SK-N-SH (cell line): ENCODE results near the gene TWF2. TPM values are rescaled to one million over a fixed set of nuclear protein-coding genes. Genes with fewer than 3 reads are reported as not detected.

Source experiments
- CTCF ChIA-PET: fragments of 300-600, 350-600 bp; formaldehyde crosslinking; extraction: SDS; loops from one replicate; lab custom pipeline; 2021; lab: Yijun Ruan, JAX
- POLR2A ChIA-PET: fragments of 350-600 bp; sonication (Branson Sonifier 250); formaldehyde crosslinking; extraction: SDS; loops from one replicate; lab custom pipeline; 2020; ENCODE audit warnings: antibody characterized with exemption, inconsistent platforms; lab: Yijun Ruan, JAX
- DNase-seq: peaks from one replicate; pipeline ENCODE4 v3.0.0; 2012
- H2AFZ ChIP-seq: fragments of 200-600 bp; sonication (generic); 2 replicates; pipeline ENCODE4 v1.8.1; 2016; ENCODE audit warnings: antibody characterized with exemption, mild to moderate bottlenecking, low read depth
- H3F3A ChIP-seq: fragments of 200-600 bp; sonication (generic); replicated peaks from 2 replicates; pipeline ENCODE3; 2016; ENCODE audit warnings: antibody characterized with exemption, mild to moderate bottlenecking; ENCODE audit not compliant: insufficient read depth
- H3K27ac ChIP-seq, 2 experiments: fragments of 200-500 bp in 1 of 2; fragments of 200-600 bp in 1 of 2; sonication (Bioruptor generic) in 1 of 2; sonication (generic), shearing (Covaris generic) in 1 of 2; 2 replicates each; pipeline versions ENCODE4 v1.5.1 to v1.6.1; 2014 to 2016; ENCODE audit warnings: low read depth in 2 of 2, inconsistent platforms in 1 of 2, low read length in 1 of 2, mild to moderate bottlenecking in 1 of 2, mixed read lengths in 1 of 2
- H3K27me3 ChIP-seq: fragments of 200-600 bp; sonication (generic), shearing (Covaris generic); 2 replicates; pipeline ENCODE4 v1.6.1; 2016; ENCODE audit warnings: mixed run types; ENCODE audit not compliant: insufficient read depth
- H3K36me3 ChIP-seq, 2 experiments: fragments of 200-500 bp in 1 of 2; fragments of 200-600 bp in 1 of 2; sonication (Bioruptor generic) in 1 of 2; sonication (generic) in 1 of 2; replicated peaks in 1 of 2; 2 replicates each; pipeline versions ENCODE3 to v1.5.1; 2014 to 2016; ENCODE audit warnings: low read length in 1 of 2, mild to moderate bottlenecking in 1 of 2; ENCODE audit not compliant: insufficient read depth in 2 of 2, control insufficient read depth in 1 of 2
- H3K4me1 ChIP-seq, 2 experiments: fragments of 200-500 bp in 1 of 2; fragments of 200-600 bp in 1 of 2; sonication (Bioruptor generic) in 1 of 2; sonication (generic), shearing (Covaris generic) in 1 of 2; 2 replicates each; pipeline versions ENCODE4 v1.5.1 to v1.6.1; 2014 to 2016; ENCODE audit warnings: low read depth in 1 of 2, low read length in 1 of 2, mixed run types in 1 of 2; ENCODE audit not compliant: insufficient read depth in 2 of 2, control insufficient read depth in 1 of 2
- H3K4me2 ChIP-seq: fragments of 200-600 bp; sonication (generic), shearing (Covaris generic); 2 replicates; pipeline ENCODE4 v1.6.1; 2017; ENCODE audit warnings: mixed run types
- H3K4me3 ChIP-seq, 2 experiments: fragments of 200-500 bp in 1 of 2; fragments of 200-600 bp in 1 of 2; sonication (Bioruptor generic) in 1 of 2; sonication (generic), shearing (Covaris generic) in 1 of 2; 2 replicates each; pipeline versions ENCODE4 v1.5.1 to v1.8.1; 2014 to 2016; ENCODE audit warnings: low read depth in 2 of 2, inconsistent platforms in 1 of 2, low read length in 1 of 2, mild to moderate bottlenecking in 1 of 2, mixed read lengths in 1 of 2, moderate library complexity in 1 of 2
- H3K79me2 ChIP-seq: fragments of 200-600 bp; sonication (generic); 2 replicates; pipeline ENCODE4 v1.8.1; 2017; ENCODE audit warnings: mild to moderate bottlenecking; ENCODE audit not compliant: insufficient read depth
- H3K9ac ChIP-seq: fragments of 200-600 bp; sonication (generic); 2 replicates; pipeline ENCODE4 v1.6.1; 2017; ENCODE audit warnings: mixed run types
- H3K9me2 ChIP-seq: fragments of 200-600 bp; sonication (generic); 2 replicates; pipeline ENCODE4 v1.6.1; 2017; ENCODE audit warnings: mixed run types
- H3K9me3 ChIP-seq: fragments of 200-600 bp; sonication (generic); 2 replicates; pipeline ENCODE4 v1.6.1; 2017; ENCODE audit warnings: mixed run types, mild to moderate bottlenecking, moderate library complexity
- H4K20me1 ChIP-seq: fragments of 200-600 bp; sonication (generic); 2 replicates; pipeline ENCODE4 v1.6.1; 2017; ENCODE audit warnings: mild to moderate bottlenecking, mixed run types; ENCODE audit not compliant: insufficient read depth
- CHD2 ChIP-seq: fragments of 150-350 bp; IDR thresholded peaks from 2 replicates; pipeline ENCODE4 v1.6.1; 2018; ENCODE audit warnings: low read length; ENCODE audit not compliant: partially characterized antibody
- ELF1 ChIP-seq: IDR thresholded peaks from 2 replicates; pipeline ENCODE4 v1.4.0; 2012
- FOSL2 ChIP-seq: IDR thresholded peaks from 2 replicates; pipeline ENCODE4 v1.4.0; 2012; ENCODE audit warnings: low read depth, mild to moderate bottlenecking, moderate library complexity, borderline replicate concordance
- FOXJ3 ChIP-seq: sonication (generic); formaldehyde crosslinking; IDR thresholded peaks from 2 replicates; pipeline ENCODE4 v1.5.1; 2020; ENCODE audit warnings: mild to moderate bottlenecking, missing genetic modification reagents
- IRF3 ChIP-seq: fragments of 150-350 bp; IDR thresholded peaks from 2 replicates; pipeline ENCODE4 v1.6.1; 2016; ENCODE audit warnings: mild to moderate bottlenecking, low read depth, low read length
- MAX ChIP-seq: IDR thresholded peaks from 2 replicates; pipeline ENCODE4 v1.4.0; 2012; ENCODE audit warnings: low read depth
- MEF2A ChIP-seq: IDR thresholded peaks from 2 replicates; pipeline ENCODE4 v1.4.0; 2012; ENCODE audit warnings: low read depth, borderline replicate concordance
- NFIC ChIP-seq: IDR thresholded peaks from 2 replicates; pipeline ENCODE4 v1.4.0; 2012; ENCODE audit warnings: borderline replicate concordance
- PBX3 ChIP-seq: IDR thresholded peaks from 2 replicates; pipeline ENCODE4; 2012
- POLR2AphosphoS5 ChIP-seq: IDR thresholded peaks from 2 replicates; pipeline ENCODE4 v1.6.1; 2012; ENCODE audit warnings: low read depth, low read length
- REST ChIP-seq: IDR thresholded peaks from 2 replicates; pipeline ENCODE4 v1.6.1; 2012; ENCODE audit warnings: mild to moderate bottlenecking, low read depth, low read length, moderate library complexity
- RFX5 ChIP-seq: IDR thresholded peaks from 2 replicates; pipeline ENCODE4 v1.6.1; 2012; ENCODE audit warnings: mild to moderate bottlenecking, improper control_type of control experiment, low read length
- RXRA ChIP-seq: IDR thresholded peaks from 2 replicates; pipeline ENCODE4 v1.4.0; 2012; ENCODE audit warnings: low read depth, mild to moderate bottlenecking, borderline replicate concordance
- TAF1 ChIP-seq: IDR thresholded peaks from 2 replicates; pipeline ENCODE4 v1.6.1; 2012; ENCODE audit warnings: low read depth, mild to moderate bottlenecking, low read length, moderate library complexity, borderline replicate concordance
- TEAD4 ChIP-seq: IDR thresholded peaks from 2 replicates; pipeline ENCODE4 v1.4.0; 2012; ENCODE audit warnings: mild to moderate bottlenecking, borderline replicate concordance; ENCODE audit not compliant: insufficient read depth
- USF1 ChIP-seq: IDR thresholded peaks from 2 replicates; pipeline ENCODE4 v1.4.0; 2012; ENCODE audit warnings: low read depth, borderline replicate concordance
- USF2 ChIP-seq: fragments of 150-350 bp; IDR thresholded peaks from 2 replicates; pipeline ENCODE4 v1.6.1; 2017; ENCODE audit warnings: antibody characterized with exemption, low read length, low read depth, borderline replicate concordance
- YY1 ChIP-seq: IDR thresholded peaks from 2 replicates; pipeline ENCODE4 v1.4.0; 2012; ENCODE audit warnings: low read depth, mild to moderate bottlenecking
- WGBS: methylation state at CpG from one replicate; pipeline ENCODE4 v1.1.6; 2017; ENCODE audit warnings: low lambda C conversion rate; 5-methylcytosine and 5-hydroxymethylcytosine counted together
- polyA plus RNA-seq, 3 experiments: library from polyadenylated mRNA; depleted of rRNA; stranded (reverse); fragments of >200 nt; gene quantifications; 2 replicates each; pipeline ENCODE4 v1.2.3, GENCODE V29; 2012

Gene TWF2
- polyA plus RNA-seq, 1 of the 3 experiments (the other 2 are of a cell fraction): 188 TPM

- 94% methylated on average over 6 of the region's 16 CpGs for WGBS
- no peaks in the 10 kb centered on the region for H3K9me2 ChIP-seq
- H2AFZ ChIP-seq: no peak overlapping the region
- H3K79me2 ChIP-seq: peaks cover 42% of the 10 kb centered on the region
- ChIA-PET POLR2A (interaction anchor here (1.4 kb wide), 1 partner anchor 8 kb away, joined by 3 read pairs; the partner anchor contains the start of gene TWF2), CTCF (interaction anchor here (0.6 to 11.8 kb wide), 17 partner anchors 11 to 230 kb away, joined by 3 to 257 read pairs (median 5); partner anchors contain the start of genes PPM1M, TLR9 and WDR82)
- H3K9ac ChIP-seq: no peak overlapping the region
- no peaks in the 10 kb centered on the region for H3K9me3 ChIP-seq
- no peak overlapping the region for H3K4me3 ChIP-seq
- H4K20me1 ChIP-seq: peaks cover 23% of the 10 kb centered on the region
- no peaks in the 10 kb centered on the region for H3K27me3 ChIP-seq
- DNase-seq: no peak
- peaks cover 16 to 42% of the 10 kb centered on the region in 2 experiments for H3K36me3 ChIP-seq
- no peaks in the 10 kb centered on the region for H3F3A ChIP-seq
- H3K27ac ChIP-seq: no peak overlapping the region
- TF ChIP-seq RFX5 (no peak), RXRA (no peak), FOSL2 (no peak), TAF1 (no peak), USF2 (no peak), NFIC (no peak), MAX (no peak), YY1 (no peak), ELF1 (no peak), TEAD4 (no peak), REST (no peak), POLR2AphosphoS5 (no peak), FOXJ3 (CRISPR knock-in tag) (no peak), CHD2 (no peak), USF1 (no peak), MEF2A (no peak), PBX3 (no peak), IRF3 (no peak)
- peaks cover 0 to 10% of the 10 kb centered on the region in 2 experiments; a peak in 1 of 4 replicates for H3K4me1 ChIP-seq
- H3K4me2 ChIP-seq: no peak overlapping the region
Measured at GRCh38 chr3:52230889-52231499, 8.0 kb downstream of the TWF2 start.
